Skeletal muscle satellite cell (primary cell): ENCODE data around the gene CA10.

Experiments used
- H3K27me3 ChIP-seq: 2 replicates; pipeline ENCODE4 v1.7.0; 2013; ENCODE audit warnings: low read length; ENCODE audit not compliant: control insufficient read depth, insufficient read depth
- H3K36me3 ChIP-seq: 2 replicates; pipeline ENCODE4 v1.7.0; 2013; ENCODE audit warnings: mild to moderate bottlenecking, control low read depth, low read length; ENCODE audit not compliant: insufficient read depth
- H3K4me1 ChIP-seq: 2 replicates; pipeline ENCODE4 v1.7.0; 2013; ENCODE audit warnings: low read length; ENCODE audit not compliant: control insufficient read depth, insufficient read depth
- H3K4me2 ChIP-seq: 2 replicates; pipeline ENCODE4 v1.7.0; 2013; ENCODE audit warnings: mild to moderate bottlenecking, low read length
- H3K4me3 ChIP-seq: 2 replicates; pipeline ENCODE4 v1.7.0; 2013; ENCODE audit warnings: low read length
- H3K9ac ChIP-seq: 2 replicates; pipeline ENCODE4 v1.7.0; 2013; ENCODE audit warnings: mild to moderate bottlenecking, low read depth, low read length, moderate library complexity
- H3K9me3 ChIP-seq: replicated peaks from 2 replicates; pipeline ENCODE4 v1.7.0; 2013; ENCODE audit warnings: mild to moderate bottlenecking, control low read depth, low read length

CA10 gene

GRCh38 chr17:52036416-52036815, 122.1 kb downstream of the CA10 start:
- Histone ChIP-seq H3K27me3 (no peaks in the 10 kb centered on the region), H3K4me2 (no peak overlapping the region), H3K4me3 (no peak overlapping the region), H3K36me3 (no peaks in the 10 kb centered on the region), H3K9me3 (no peaks in the 10 kb centered on the region), H3K4me1 (no peaks in the 10 kb centered on the region), H3K9ac (no peak overlapping the region)

- no peak overlapping the region for H3K4me3 ChIP-seq
- no peaks in the 10 kb centered on the region for H3K27me3 ChIP-seq
- H3K36me3 ChIP-seq: no peaks in the 10 kb centered on the region
- H3K4me1 ChIP-seq: no peaks in the 10 kb centered on the region
- no peak overlapping the region for H3K4me2 ChIP-seq
- H3K9ac ChIP-seq: no peak overlapping the region
- H3K9me3 ChIP-seq: no peaks in the 10 kb centered on the region
Measured at GRCh38 chr17:52035336-52035915, 123.1 kb downstream of the CA10 start.

- Histone ChIP-seq H3K4me1 (peaks cover 13% of the 10 kb centered on the region), H3K9ac (no peak overlapping the region), H3K9me3 (no peaks in the 10 kb centered on the region), H3K4me2 (no peak overlapping the region), H3K36me3 (no peaks in the 10 kb centered on the region), H3K4me3 (no peak overlapping the region), H3K27me3 (no peaks in the 10 kb centered on the region)
Measured at GRCh38 chr17:52032454-52032853, 126.1 kb downstream of the CA10 start.

GRCh38 chr17:52030052-52030451, 128.5 kb downstream of the CA10 start:
- H3K4me1 ChIP-seq: peaks cover 36% of the 10 kb centered on the region
- H3K9me3 ChIP-seq: no peaks in the 10 kb centered on the region
- H3K9ac ChIP-seq: no peak overlapping the region
- no peaks in the 10 kb centered on the region for H3K36me3 ChIP-seq
- no peaks in the 10 kb centered on the region for H3K27me3 ChIP-seq
- no peak overlapping the region for H3K4me3 ChIP-seq
- no peak overlapping the region for H3K4me2 ChIP-seq

- Histone ChIP-seq H3K36me3 (no peaks in the 10 kb centered on the region), H3K4me3 (peak overlapping the region; percentile 40), H3K4me2 (peak overlapping the region; percentile 68), H3K4me1 (peaks cover 48% of the 10 kb centered on the region), H3K9ac (peak overlapping the region; percentile 36), H3K9me3 (no peaks in the 10 kb centered on the region), H3K27me3 (no peaks in the 10 kb centered on the region)
Measured at GRCh38 chr17:52027620-52028295, 130.8 kb downstream of the CA10 start.

- no peaks in the 10 kb centered on the region for H3K36me3 ChIP-seq
- peaks cover 48% of the 10 kb centered on the region for H3K4me1 ChIP-seq
- peak overlapping the region; percentile 40 for H3K4me3 ChIP-seq
- no peaks in the 10 kb centered on the region for H3K27me3 ChIP-seq
- peak overlapping the region; percentile 68 for H3K4me2 ChIP-seq
- peak overlapping the region; percentile 34 for H3K9ac ChIP-seq
- H3K9me3 ChIP-seq: no peaks in the 10 kb centered on the region
Measured at GRCh38 chr17:52027081-52027480, 131.4 kb downstream of the CA10 start.

- no peak overlapping the region for H3K9ac ChIP-seq
- H3K9me3 ChIP-seq: no peaks in the 10 kb centered on the region
- H3K27me3 ChIP-seq: no peaks in the 10 kb centered on the region
- no peak overlapping the region for H3K4me3 ChIP-seq
- H3K4me1 ChIP-seq: peaks cover 48% of the 10 kb centered on the region
- no peak overlapping the region for H3K4me2 ChIP-seq
- no peaks in the 10 kb centered on the region for H3K36me3 ChIP-seq
Measured at GRCh38 chr17:52026075-52026474, 132.4 kb downstream of the CA10 start.

GRCh38 chr17:52025236-52025635, 133.3 kb downstream of the CA10 start:
- Histone ChIP-seq H3K9ac (no peak overlapping the region), H3K36me3 (no peaks in the 10 kb centered on the region), H3K9me3 (no peaks in the 10 kb centered on the region), H3K27me3 (no peaks in the 10 kb centered on the region), H3K4me1 (peaks cover 48% of the 10 kb centered on the region), H3K4me3 (no peak overlapping the region), H3K4me2 (peak overlapping the region; percentile 11)

GRCh38 chr17:52024300-52024870, 134.1 kb downstream of the CA10 start:
- Histone ChIP-seq H3K4me3 (no peak overlapping the region), H3K36me3 (no peaks in the 10 kb centered on the region), H3K9me3 (no peaks in the 10 kb centered on the region), H3K4me2 (peak overlapping the region; percentile 20), H3K9ac (no peak overlapping the region), H3K27me3 (no peaks in the 10 kb centered on the region), H3K4me1 (peaks cover 48% of the 10 kb centered on the region)

GRCh38 chr17:52011064-52011463, 147.4 kb downstream of the CA10 start:
- no peaks in the 10 kb centered on the region for H3K4me1 ChIP-seq
- no peaks in the 10 kb centered on the region for H3K9me3 ChIP-seq
- H3K4me3 ChIP-seq: no peak overlapping the region
- H3K9ac ChIP-seq: no peak overlapping the region
- no peak overlapping the region for H3K4me2 ChIP-seq
- H3K36me3 ChIP-seq: no peaks in the 10 kb centered on the region
- H3K27me3 ChIP-seq: no peaks in the 10 kb centered on the region

GRCh38 chr17:51999654-52000053, 158.9 kb downstream of the CA10 start:
- Histone ChIP-seq H3K4me3 (no peak overlapping the region), H3K27me3 (no peaks in the 10 kb centered on the region), H3K9me3 (no peaks in the 10 kb centered on the region), H3K36me3 (no peaks in the 10 kb centered on the region), H3K4me1 (peaks cover 7% of the 10 kb centered on the region), H3K4me2 (no peak overlapping the region), H3K9ac (no peak overlapping the region)

GRCh38 chr17:51997723-51998122, 160.8 kb downstream of the CA10 start:
- no peak overlapping the region for H3K9ac ChIP-seq
- no peak overlapping the region for H3K4me2 ChIP-seq
- no peak overlapping the region for H3K4me3 ChIP-seq
- no peaks in the 10 kb centered on the region for H3K27me3 ChIP-seq
- no peaks in the 10 kb centered on the region for H3K9me3 ChIP-seq
- no peaks in the 10 kb centered on the region for H3K36me3 ChIP-seq
- peaks cover 7% of the 10 kb centered on the region for H3K4me1 ChIP-seq
